ENCODE results near the gene TMEM200A.

TMEM200A gene

GRCh38 chr6:130420911-130421310 is 55.1 kb downstream of the TMEM200A start:
- intact Hi-C loops (cut with DNase I) = no loop called here
- DNase-seq = peak in 1 of 10 donors; percentile 57

GRCh38 chr6:130421585-130421984 is 55.8 kb downstream of the TMEM200A start:
- intact Hi-C loops (cut with DNase I) = no loop called here
- no peak for DNase-seq

GRCh38 chr6:130423044-130423443 is 57.2 kb downstream of the TMEM200A start:
- intact Hi-C loops (cut with DNase I) = no loop called here
- no peak for DNase-seq

GRCh38 chr6:130424710-130425109 is 58.9 kb downstream of the TMEM200A start:
- no peak for DNase-seq
- intact Hi-C loops (cut with DNase I) = no loop called here

- no peak for DNase-seq
- intact Hi-C loops (cut with DNase I) = no loop called here
These were observed 59.7 kb downstream of the TMEM200A start for GRCh38 chr6:130425537-130425936.

GRCh38 chr6:130426066-130426721 is 60.4 kb downstream of the TMEM200A start:
- DNase-seq = no peak
- intact Hi-C loops (cut with DNase I) = no loop called here

GRCh38 chr6:130431346-130431852 is 65.6 kb downstream of the TMEM200A start:
- intact Hi-C loops (cut with DNase I) = no loop called here
- no peak for DNase-seq

GRCh38 chr6:130432838-130433237 is 67.0 kb downstream of the TMEM200A start:
- DNase-seq = no peak
- intact Hi-C loops (cut with DNase I) = no loop called here

GRCh38 chr6:130434174-130434873 is 68.5 kb downstream of the TMEM200A start:
- no peak for DNase-seq
- intact Hi-C loops (cut with DNase I) = no loop called here

- no peak for DNase-seq
- intact Hi-C loops (cut with DNase I) = no loop called here
These were observed 69.4 kb downstream of the TMEM200A start for GRCh38 chr6:130435181-130435580.

- intact Hi-C loops (cut with DNase I) = no loop called here
- no peak for DNase-seq
These were observed 72.1 kb downstream of the TMEM200A start for GRCh38 chr6:130437961-130438360.

GRCh38 chr6:130447374-130447773 is 81.6 kb downstream of the TMEM200A start:
- DNase-seq = no peak
- intact Hi-C loops (cut with DNase I) = no loop called here

GRCh38 chr6:130452336-130452735 is 86.5 kb downstream of the TMEM200A start:
- intact Hi-C loops (cut with DNase I) = no loop called here
- no peak for DNase-seq

- intact Hi-C loops (cut with DNase I) = no loop called here
- DNase-seq = no peak
These were observed 87.4 kb downstream of the TMEM200A start for GRCh38 chr6:130453230-130453629.

- DNase-seq = peak in 1 of 10 donors; percentile 53
- intact Hi-C loops (cut with DNase I) = no loop called here
These were observed 91.8 kb downstream of the TMEM200A start for GRCh38 chr6:130457605-130458004.

- DNase-seq = peak in 1 of 10 donors; percentile 73
- intact Hi-C loops (cut with DNase I) = no loop called here
These were observed 93.5 kb downstream of the TMEM200A start for GRCh38 chr6:130459316-130459715.

- intact Hi-C loops (cut with DNase I) = no loop called here
- peak in 2 of 10 donors; percentile 56 to 65 for DNase-seq
These were observed 95.1 kb downstream of the TMEM200A start for GRCh38 chr6:130460934-130461333.

GRCh38 chr6:130466052-130466747 is 100.4 kb downstream of the TMEM200A start:
- no peak for DNase-seq
- intact Hi-C loops (cut with DNase I) = no loop called here

- no peak for DNase-seq
- intact Hi-C loops (cut with DNase I) = no loop called here
These were observed 100.9 kb downstream of the TMEM200A start for GRCh38 chr6:130466748-130467061.

- no peak for DNase-seq
- intact Hi-C loops (cut with DNase I) = no loop called here
These were observed 101.6 kb downstream of the TMEM200A start for GRCh38 chr6:130467146-130468050.

GRCh38 chr6:130470766-130471165 is 104.9 kb downstream of the TMEM200A start:
- intact Hi-C loops (cut with DNase I) = no loop called here
- no peak for DNase-seq
